Nephron progenitor cell (in vitro differentiated cells): ENCODE data around the gene RPS15.
A peak's percentile ranks its signal among the peaks of the same experiment; 100 is the strongest.

Experiments used
- DNase-seq: peaks from one replicate; pipeline ENCODE4 v3.0.0; 2021
- H3K27ac Mint-ChIP-seq: 2 replicates; pipeline ENCODE4 v1.8.0; 2021; ENCODE audit warnings: mild to moderate bottlenecking, moderate library complexity, mixed read lengths
- H3K27me3 Mint-ChIP-seq: 2 replicates; pipeline ENCODE4 v1.8.0; 2021; ENCODE audit warnings: mild to moderate bottlenecking, low read depth, mixed read lengths; ENCODE audit not compliant: poor library complexity
- H3K36me3 Mint-ChIP-seq: 2 replicates; pipeline ENCODE4 v1.8.0; 2021; ENCODE audit warnings: low read depth, mixed read lengths
- H3K4me1 Mint-ChIP-seq: 2 replicates; pipeline ENCODE4 v1.8.0; 2021; ENCODE audit warnings: mixed read lengths
- H3K4me3 Mint-ChIP-seq: 2 replicates; pipeline ENCODE4 v1.8.0; 2021; ENCODE audit warnings: mild to moderate bottlenecking, moderate library complexity, mixed read lengths
- H3K9me3 Mint-ChIP-seq: 2 replicates; pipeline ENCODE4 v1.8.0; 2021; ENCODE audit warnings: mild to moderate bottlenecking, moderate library complexity, mixed read lengths
- TF ChIP-seq, protein P1 (sequence below): fragments of 200-600 bp; sonication (generic); IDR thresholded peaks from 2 replicates; pipeline ENCODE4 v1.5.0; 2021; ENCODE audit warnings: antibody characterized with exemption

The RPS15 gene

DNA sequence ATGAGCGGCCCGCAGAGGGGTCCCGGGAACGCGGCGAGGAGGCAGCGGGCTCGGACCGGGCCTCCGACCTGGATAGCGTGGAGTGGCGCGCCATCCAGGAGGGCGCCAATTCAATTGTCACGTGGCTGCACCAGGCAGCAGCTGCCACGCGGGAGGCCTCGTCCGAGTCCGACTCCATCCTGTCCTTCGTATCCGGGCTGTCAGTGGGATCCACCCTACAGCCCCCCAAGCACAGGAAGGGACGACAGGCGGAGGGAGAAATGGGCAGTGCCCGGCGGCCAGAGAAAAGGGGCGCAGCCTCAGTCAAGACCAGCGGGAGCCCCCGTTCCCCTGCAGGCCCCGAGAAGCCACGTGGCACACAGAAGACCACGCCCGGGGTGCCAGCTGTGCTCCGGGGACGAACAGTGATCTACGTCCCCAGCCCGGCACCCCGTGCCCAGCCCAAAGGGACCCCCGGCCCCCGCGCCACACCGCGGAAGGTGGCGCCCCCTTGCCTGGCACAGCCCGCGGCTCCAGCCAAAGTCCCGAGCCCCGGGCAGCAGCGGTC lies 30.2 kb downstream of the RPS15 start:
- Mint-ChIP-seq H3K36me3 (no peaks in the 10 kb centered on the region), H3K9me3 (no peaks in the 10 kb centered on the region), H3K4me1 (peaks cover 7% of the 10 kb centered on the region), H3K27ac (no peak overlapping the region), H3K27me3 (peaks cover 90% of the 10 kb centered on the region), H3K4me3 (no peak overlapping the region)
- TF ChIP-seq, protein P1, sequence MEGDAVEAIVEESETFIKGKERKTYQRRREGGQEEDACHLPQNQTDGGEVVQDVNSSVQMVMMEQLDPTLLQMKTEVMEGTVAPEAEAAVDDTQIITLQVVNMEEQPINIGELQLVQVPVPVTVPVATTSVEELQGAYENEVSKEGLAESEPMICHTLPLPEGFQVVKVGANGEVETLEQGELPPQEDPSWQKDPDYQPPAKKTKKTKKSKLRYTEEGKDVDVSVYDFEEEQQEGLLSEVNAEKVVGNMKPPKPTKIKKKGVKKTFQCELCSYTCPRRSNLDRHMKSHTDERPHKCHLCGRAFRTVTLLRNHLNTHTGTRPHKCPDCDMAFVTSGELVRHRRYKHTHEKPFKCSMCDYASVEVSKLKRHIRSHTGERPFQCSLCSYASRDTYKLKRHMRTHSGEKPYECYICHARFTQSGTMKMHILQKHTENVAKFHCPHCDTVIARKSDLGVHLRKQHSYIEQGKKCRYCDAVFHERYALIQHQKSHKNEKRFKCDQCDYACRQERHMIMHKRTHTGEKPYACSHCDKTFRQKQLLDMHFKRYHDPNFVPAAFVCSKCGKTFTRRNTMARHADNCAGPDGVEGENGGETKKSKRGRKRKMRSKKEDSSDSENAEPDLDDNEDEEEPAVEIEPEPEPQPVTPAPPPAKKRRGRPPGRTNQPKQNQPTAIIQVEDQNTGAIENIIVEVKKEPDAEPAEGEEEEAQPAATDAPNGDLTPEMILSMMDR: no peak
- DNase-seq: no peak

- TF ChIP-seq, protein P1: no peak
- H3K4me3 Mint-ChIP-seq: no peak overlapping the region
- DNase-seq: peak; percentile 53
- H3K4me1 Mint-ChIP-seq: peaks cover 7% of the 10 kb centered on the region
- no peaks in the 10 kb centered on the region for H3K36me3 Mint-ChIP-seq
- H3K27me3 Mint-ChIP-seq: peaks cover 88% of the 10 kb centered on the region
- no peak overlapping the region for H3K27ac Mint-ChIP-seq
- H3K9me3 Mint-ChIP-seq: no peaks in the 10 kb centered on the region
Observed at GRCh38 chr19:1468821-1469254, 30.6 kb downstream of the RPS15 start.

DNA sequence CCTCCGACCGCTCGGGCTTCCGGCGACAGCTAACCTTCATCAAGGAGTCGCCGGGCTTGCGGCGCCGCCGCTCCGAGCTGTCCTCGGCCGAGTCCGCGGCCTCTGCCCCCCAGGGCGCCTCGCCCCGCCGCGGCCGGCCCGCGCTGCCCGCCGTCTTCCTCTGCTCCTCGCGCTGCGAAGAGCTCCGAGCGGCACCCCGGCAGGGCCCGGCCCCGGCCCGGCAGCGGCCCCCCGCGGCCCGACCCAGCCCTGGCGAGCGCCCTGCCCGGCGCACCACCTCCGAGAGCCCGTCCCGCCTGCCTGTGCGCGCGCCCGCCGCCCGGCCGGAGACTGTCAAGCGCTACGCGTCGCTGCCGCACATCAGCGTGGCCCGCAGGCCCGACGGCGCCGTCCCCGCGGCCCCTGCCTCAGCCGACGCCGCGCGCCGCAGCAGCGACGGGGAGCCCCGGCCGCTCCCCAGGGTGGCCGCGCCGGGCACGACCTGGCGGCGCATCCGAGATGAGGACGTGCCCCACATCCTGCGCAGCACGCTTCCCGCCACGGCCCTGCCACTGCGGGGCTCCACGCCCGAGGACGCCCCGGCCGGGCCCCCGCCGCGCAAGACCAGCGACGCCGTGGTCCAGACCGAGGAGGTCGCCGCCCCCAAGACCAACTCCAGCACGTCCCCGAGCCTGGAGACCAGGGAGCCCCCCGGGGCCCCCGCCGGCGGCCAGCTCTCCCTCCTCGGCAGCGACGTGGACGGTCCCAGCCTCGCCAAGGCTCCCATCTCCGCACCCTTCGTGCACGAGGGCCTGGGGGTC lies 31.3 kb downstream of the RPS15 start:
- Mint-ChIP-seq H3K9me3 (no peaks in the 10 kb centered on the region), H3K27ac (no peak overlapping the region), H3K36me3 (no peaks in the 10 kb centered on the region), H3K4me1 (peaks cover 7% of the 10 kb centered on the region), H3K27me3 (peaks cover 88% of the 10 kb centered on the region), H3K4me3 (no peak overlapping the region)
- TF ChIP-seq, protein P1: no peak
- DNase-seq: peak; percentile 58

GRCh38 chr19:1470055-1470304 lies 31.8 kb downstream of the RPS15 start:
- Mint-ChIP-seq H3K9me3 (no peaks in the 10 kb centered on the region), H3K27ac (no peak overlapping the region), H3K27me3 (peaks cover 82% of the 10 kb centered on the region), H3K4me1 (peaks cover 7% of the 10 kb centered on the region), H3K36me3 (no peaks in the 10 kb centered on the region), H3K4me3 (peak overlapping the region; percentile 60)
- no peak for DNase-seq
- TF ChIP-seq, protein P1: no peak

- DNase-seq: peak; percentile 76
- peaks cover 78% of the 10 kb centered on the region for H3K27me3 Mint-ChIP-seq
- no peak overlapping the region for H3K27ac Mint-ChIP-seq
- peaks cover 7% of the 10 kb centered on the region for H3K4me1 Mint-ChIP-seq
- TF ChIP-seq, protein P1: no peak
- no peaks in the 10 kb centered on the region for H3K36me3 Mint-ChIP-seq
- no peaks in the 10 kb centered on the region for H3K9me3 Mint-ChIP-seq
- H3K4me3 Mint-ChIP-seq: peak overlapping the region; percentile 60
Observed at GRCh38 chr19:1470305-1471009, 32.3 kb downstream of the RPS15 start.
